WTC11 (cell line): Measurements from ENCODE around the gene WDR90. TPM values are rescaled to one million over a fixed set of nuclear protein-coding genes. Genes with fewer than 3 reads are reported as not detected.
A peak's percentile ranks its signal among the peaks of the same experiment; 100 is the strongest.

Experiments used
- ATAC-seq: fragments of 200-7000 bp; cut with Tn5 transposase; 2 replicates; pipeline ENCODE4 v1.10.0; 2021; ENCODE audit warnings: mild to moderate bottlenecking, moderate library complexity
- CTCF ChIA-PET: fragments of 300-600 bp; sonication (Branson Sonifier 250); formaldehyde crosslinking; loops from one replicate; lab custom pipeline; 2021; ENCODE audit warnings: antibody characterized with exemption; lab: Charles Lee
- POLR2A ChIA-PET: fragments of 350-600 bp; sonication (Branson Sonifier 250); formaldehyde crosslinking; loops from one replicate; lab custom pipeline; 2021; ENCODE audit warnings: antibody characterized with exemption; lab: Charles Lee
- DNase-seq: peaks from one replicate; pipeline ENCODE4 v3.0.0; 2021; ENCODE audit warnings: low spot score
- H3K27ac Mint-ChIP-seq: 2 replicates; pipeline ENCODE4 v1.8.0; 2021; ENCODE audit warnings: mixed read lengths
- H3K27me3 Mint-ChIP-seq: 2 replicates; pipeline ENCODE4 v1.8.0; 2021; ENCODE audit warnings: low read depth, mild to moderate bottlenecking, moderate library complexity, mixed read lengths
- H3K36me3 Mint-ChIP-seq: 2 replicates; pipeline ENCODE4 v1.8.0; 2021; ENCODE audit warnings: mixed read lengths
- H3K4me1 Mint-ChIP-seq: 2 replicates; pipeline ENCODE4 v1.8.0; 2022; ENCODE audit warnings: mixed read lengths
- H3K4me3 Mint-ChIP-seq: 2 replicates; pipeline ENCODE4 v1.8.0; 2021; ENCODE audit warnings: mild to moderate bottlenecking, moderate library complexity, mixed read lengths
- H3K9me3 Mint-ChIP-seq: 2 replicates; pipeline ENCODE4 v1.8.0; 2021; ENCODE audit warnings: mixed read lengths
- CDX4 ChIP-seq: fragments of 250-450 bp; sonication (Bioruptor Pico); IDR thresholded peaks from 2 replicates; pipeline ENCODE4 v1.9.0; 2021; ENCODE audit warnings: moderate library complexity, mild to moderate bottlenecking, inconsistent platforms, borderline replicate concordance
- CREB1 ChIP-seq: sonication (generic); formaldehyde crosslinking; IDR thresholded peaks from 2 replicates; pipeline ENCODE4 v1.8.0; 2023; ENCODE audit warnings: mild to moderate bottlenecking, missing genetic modification reagents
- CTCF ChIP-seq: fragments of 200-600 bp; IDR thresholded peaks from 2 replicates; pipeline ENCODE4 v1.8.0; 2022; ENCODE audit warnings: antibody characterized with exemption
- ELF4 ChIP-seq: sonication (generic); formaldehyde crosslinking; IDR thresholded peaks from 2 replicates; pipeline ENCODE4 v1.8.1; 2022; ENCODE audit warnings: low read depth, mild to moderate bottlenecking, moderate library complexity, missing genetic modification reagents
- ETV6 ChIP-seq: sonication (generic); formaldehyde crosslinking; IDR thresholded peaks from 2 replicates; pipeline ENCODE4 v1.8.1; 2022; ENCODE audit warnings: mild to moderate bottlenecking, missing genetic modification reagents
- GRHL2 ChIP-seq: fragments of 250-450 bp; sonication (Bioruptor Pico); IDR thresholded peaks from 2 replicates; pipeline ENCODE4 v1.8.0; 2022; ENCODE audit warnings: mild to moderate bottlenecking, moderate library complexity; ENCODE audit not compliant: insufficient replicate concordance, severe bottlenecking
- IRF2 ChIP-seq: sonication (generic); formaldehyde crosslinking; IDR thresholded peaks from 2 replicates; pipeline ENCODE4 v1.8.0; 2022; ENCODE audit warnings: low read depth, missing genetic modification reagents, borderline replicate concordance
- JAZF1 ChIP-seq: fragments of 250-450 bp; sonication (Bioruptor Pico); IDR thresholded peaks from 2 replicates; pipeline ENCODE4 v1.9.0; 2021; ENCODE audit warnings: moderate library complexity, mild to moderate bottlenecking, inconsistent platforms
- JUN ChIP-seq: sonication (generic); formaldehyde crosslinking; IDR thresholded peaks from 2 replicates; pipeline ENCODE4 v1.8.0; 2023; ENCODE audit warnings: mild to moderate bottlenecking, missing genetic modification reagents
- MYBL2 ChIP-seq: sonication (generic); formaldehyde crosslinking; IDR thresholded peaks from 2 replicates; pipeline ENCODE4 v1.8.1; 2023; ENCODE audit warnings: mild to moderate bottlenecking, moderate library complexity, missing genetic modification reagents
- ZMAT4 ChIP-seq: fragments of 250-450 bp; sonication (Bioruptor Pico); IDR thresholded peaks from 2 replicates; pipeline ENCODE4 v1.9.0; 2021; ENCODE audit warnings: mild to moderate bottlenecking
- ZNF396 ChIP-seq: fragments of 250-450 bp; sonication (Bioruptor Pico); IDR thresholded peaks from 2 replicates; pipeline ENCODE4 v1.8.0; 2021; ENCODE audit warnings: mild to moderate bottlenecking, moderate library complexity, borderline replicate concordance
- ZNF423 ChIP-seq: fragments of 250-450 bp; sonication (Bioruptor Pico); IDR thresholded peaks from 2 replicates; pipeline ENCODE4 v2.1.2; 2022; ENCODE audit warnings: mild to moderate bottlenecking, moderate library complexity
- total RNA-seq: library from RNA; stranded (reverse); gene quantifications from 3 replicates; pipeline ENCODE4 v1.2.3, GENCODE V29; 2021

The WDR90 gene
- total RNA-seq, 1 experiment from 2014 or later, result 75.8 TPM

GRCh38 chr16:715477-716199, 66.5 kb downstream of the WDR90 start:
- ATAC-seq, result peak; percentile 6
- Mint-ChIP-seq H3K9me3 (no peaks in the 10 kb centered on the region), H3K27me3 (peaks cover 40% of the 10 kb centered on the region), H3K36me3 (no peaks in the 10 kb centered on the region), H3K4me3 (peak overlapping the region; percentile 63), H3K4me1 (peaks cover 16% of the 10 kb centered on the region), H3K27ac (no peak overlapping the region)
- DNase-seq, result no peak
- TF ChIP-seq ETV6 (CRISPR knock-in tag) (peak; percentile 71; the same call in 1 of the 2 replicates), ELF4 (0 out of 2 replicates have a peak, but pooled peaks have one; percentile 33), JUN (0 out of 2 replicates have a peak, but pooled peaks have one; percentile 45), JAZF1 (CRISPR knock-in tag) (no peak), IRF2 (CRISPR knock-in tag) (0 out of 2 replicates have a peak, but pooled peaks have one; percentile 59), ZNF423 (CRISPR knock-in tag) (peak; percentile 58), CTCF (no peak)
- ChIA-PET POLR2A (interaction anchor here (0.6 to 1.9 kb wide), 6 partner anchors 9 to 397 kb away, joined by 3 to 5 read pairs (median 4); partner anchors contain the start of genes CHTF18, GNG13 and RPUSD1), CTCF (interaction anchor here (0.6 to 8.8 kb wide), 26 partner anchors 9 to 1404 kb away, joined by 3 to 90 read pairs (median 5); partner anchors contain the start of genes CCDC78, CHTF18, HAGHL and RPUSD1)

GRCh38 chr16:716200-716568, 67.0 kb downstream of the WDR90 start:
- CTCF ChIA-PET, result interaction anchor here (0.5 to 8.8 kb wide), 24 partner anchors 10 to 1404 kb away, joined by 3 to 90 read pairs (median 4); partner anchors contain the start of genes CCDC78, CHTF18, HAGHL and RPUSD1
- Mint-ChIP-seq H3K4me1 (peaks cover 16% of the 10 kb centered on the region), H3K4me3 (peak overlapping the region; percentile 63), H3K9me3 (no peaks in the 10 kb centered on the region), H3K27ac (no peak overlapping the region), H3K36me3 (no peaks in the 10 kb centered on the region), H3K27me3 (peaks cover 38% of the 10 kb centered on the region)
- TF ChIP-seq CREB1 (no peak), MYBL2 (CRISPR knock-in tag) (peak; percentile 54; the same call in 1 of the 2 replicates)
- ATAC-seq, result no peak
- POLR2A ChIA-PET, result interaction anchor here (0.6 to 1.9 kb wide), 6 partner anchors 9 to 396 kb away, joined by 3 to 5 read pairs (median 4); partner anchors contain the start of genes CHTF18, GNG13 and RPUSD1
- DNase-seq, result peak; percentile 68

- Mint-ChIP-seq H3K27ac (no peak overlapping the region), H3K27me3 (peaks cover 34% of the 10 kb centered on the region), H3K36me3 (no peaks in the 10 kb centered on the region), H3K9me3 (no peaks in the 10 kb centered on the region), H3K4me1 (peaks cover 16% of the 10 kb centered on the region), H3K4me3 (peak overlapping the region; percentile 63)
- no peak for DNase-seq
- no peak for ATAC-seq
- ChIA-PET CTCF (interaction anchor here (0.5 to 8.8 kb wide), 14 partner anchors 10 to 289 kb away, joined by 3 to 90 read pairs (median 6); partner anchors contain the start of genes CCDC78, CHTF18, HAGHL and RPUSD1), POLR2A (interaction anchor here (1.0 to 1.9 kb wide), 3 partner anchors 9 to 84 kb away, joined by 4 to 5 read pairs (median 5); partner anchors contain the start of genes CHTF18, GNG13 and RPUSD1)
- TF ChIP-seq CDX4 (CRISPR knock-in tag) (no peak), ZMAT4 (no peak), GRHL2 (CRISPR knock-in tag) (no peak), ZNF396 (CRISPR knock-in tag) (no peak)
Observed at GRCh38 chr16:716768-717325, 67.7 kb downstream of the WDR90 start.

Other genes starting within 250 kb of the WDR90 start
- 37.8 to 43.6 TPM (median 40.7 TPM) in 3 replicates for gene DECR2, start 247.5 kb upstream of the WDR90 start, total RNA-seq
- 37.1 to 38.6 TPM (median 37.9 TPM) in 3 replicates for gene RAB11FIP3, start 223.7 kb upstream of the WDR90 start, total RNA-seq
- gene CAPN15, start 121.7 kb upstream of the WDR90 start, total RNA-seq, result 89.3 to 110 TPM (median 93.8 TPM) in 3 replicates
- 0.72 to 1.1 TPM (median 0.94 TPM) in 3 replicates for gene PRR35, start 89.0 kb upstream of the WDR90 start, total RNA-seq
- gene NHLRC4, start 82.4 kb upstream of the WDR90 start, total RNA-seq, result 0.76 to 0.92 TPM (median 0.87 TPM) in 3 replicates
- 57.7 to 63.7 TPM (median 60.8 TPM) in 3 replicates for gene PIGQ, start 79.4 kb upstream of the WDR90 start, total RNA-seq
- gene RAB40C, start 59.3 kb upstream of the WDR90 start, total RNA-seq, result 22.5 to 28.0 TPM (median 26.2 TPM) in 3 replicates
- gene WFIKKN1, start 18.4 kb upstream of the WDR90 start, total RNA-seq, result 12.3 to 18.6 TPM (median 17.3 TPM) in 3 replicates
- 115 to 121 TPM (median 115 TPM) in 3 replicates for gene METTL26, start 13.1 kb upstream of the WDR90 start, total RNA-seq
- gene MCRIP2, start 7.5 kb upstream of the WDR90 start, total RNA-seq, result 63.3 to 76.0 TPM (median 66.7 TPM) in 3 replicates
- gene RHOT2, start 18.8 kb downstream of the WDR90 start, total RNA-seq, result 245 to 285 TPM (median 250 TPM) in 3 replicates
- 6.7 to 8.2 TPM (median 6.7 TPM) in 3 replicates for gene RHBDL1, start 26.3 kb downstream of the WDR90 start, total RNA-seq
- 79.0 to 88.2 TPM (median 85.8 TPM) in 3 replicates for gene STUB1, start 31.0 kb downstream of the WDR90 start, total RNA-seq
- gene JMJD8, start 35.0 kb downstream of the WDR90 start, total RNA-seq, result 59.6 to 63.4 TPM (median 61.2 TPM) in 3 replicates
- gene WDR24, start 41.0 kb downstream of the WDR90 start, total RNA-seq, result 25.5 to 28.2 TPM (median 26.3 TPM) in 3 replicates
- 22.7 to 28.6 TPM (median 27.3 TPM) in 3 replicates for gene FBXL16, start 56.4 kb downstream of the WDR90 start, total RNA-seq
- gene METRN, start 65.8 kb downstream of the WDR90 start, total RNA-seq, result 30.9 to 64.3 TPM (median 61.4 TPM) in 3 replicates
- gene ANTKMT, start 71.8 kb downstream of the WDR90 start, total RNA-seq, result 40.6 to 43.1 TPM (median 43.0 TPM) in 3 replicates
- gene CCDC78, start 77.1 kb downstream of the WDR90 start, total RNA-seq, result 19.4 to 20.8 TPM (median 20.2 TPM) in 3 replicates
- gene HAGHL, start 77.7 kb downstream of the WDR90 start, total RNA-seq, result 38.4 to 41.7 TPM (median 39.4 TPM) in 3 replicates
- gene CIAO3, start 91.6 kb downstream of the WDR90 start, total RNA-seq, result 32.8 to 50.9 TPM (median 32.8 TPM) in 3 replicates
- 0.20 to 0.55 TPM (median 0.46 TPM) in 3 replicates for gene MSLN, start 111.4 kb downstream of the WDR90 start, total RNA-seq
- 35.0 to 45.1 TPM (median 36.6 TPM) in 3 replicates for gene RPUSD1, start 139.0 kb downstream of the WDR90 start, total RNA-seq
- gene CHTF18, start 139.3 kb downstream of the WDR90 start, total RNA-seq, result 177 to 183 TPM (median 181 TPM) in 3 replicates
- gene GNG13, start 151.4 kb downstream of the WDR90 start, total RNA-seq, result 0.34 TPM in 1 of 3 replicates, not detected in the others